GM19452 (cell line): ENCODE measurements around the gene YWHAQ.

Source experiments
- ATAC-seq: cut with Tn5 transposase; IDR thresholded peaks from one replicate; pipeline ENCODE4 v1.9.1; 2021; ENCODE audit not compliant: unreplicated experiment

YWHAQ gene

DNA sequence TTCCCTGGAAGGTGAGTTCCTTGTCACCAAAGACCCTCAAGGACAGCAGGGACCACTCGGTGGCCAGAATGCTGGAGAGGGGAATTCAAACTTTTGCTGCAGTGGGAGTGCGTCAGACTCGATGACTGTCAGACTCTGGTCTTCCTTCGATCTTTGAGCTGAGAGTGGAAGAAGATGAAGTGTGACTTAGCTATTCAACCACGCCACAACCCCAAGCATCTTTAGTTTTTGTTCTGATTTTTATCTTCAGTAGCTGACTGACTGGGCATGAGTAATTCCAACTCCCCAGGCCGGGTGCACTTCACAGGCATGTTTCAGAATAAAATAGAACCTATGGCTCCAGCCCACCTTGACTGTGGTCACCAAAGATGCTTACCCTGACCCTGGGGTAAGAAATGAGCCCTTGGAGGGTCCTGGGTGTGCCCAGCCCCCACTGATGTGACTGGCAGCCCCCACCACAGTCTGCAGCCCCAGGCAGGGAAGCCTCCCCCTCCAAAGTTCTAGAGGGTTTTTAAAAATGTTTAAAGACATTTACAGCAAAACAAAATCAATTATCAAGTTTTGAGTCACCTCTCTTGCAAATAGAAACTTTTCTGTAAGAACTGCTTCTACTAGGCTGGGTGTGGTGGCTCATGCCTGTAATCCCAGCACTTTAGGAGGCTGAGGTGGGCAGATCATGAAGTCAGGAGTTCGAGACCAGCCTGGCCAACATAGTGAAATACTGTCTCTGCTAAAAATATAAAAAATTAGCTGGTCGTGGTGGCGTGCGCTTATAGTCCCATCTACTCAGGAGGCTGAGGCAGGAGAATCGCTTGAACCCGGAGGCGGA lies 24.9 kb upstream of the YWHAQ start:
- ATAC-seq: peak; percentile 45

GRCh38 chr2:9654452-9655100 lies 23.8 kb upstream of the YWHAQ start:
- ATAC-seq: no peak

DNA sequence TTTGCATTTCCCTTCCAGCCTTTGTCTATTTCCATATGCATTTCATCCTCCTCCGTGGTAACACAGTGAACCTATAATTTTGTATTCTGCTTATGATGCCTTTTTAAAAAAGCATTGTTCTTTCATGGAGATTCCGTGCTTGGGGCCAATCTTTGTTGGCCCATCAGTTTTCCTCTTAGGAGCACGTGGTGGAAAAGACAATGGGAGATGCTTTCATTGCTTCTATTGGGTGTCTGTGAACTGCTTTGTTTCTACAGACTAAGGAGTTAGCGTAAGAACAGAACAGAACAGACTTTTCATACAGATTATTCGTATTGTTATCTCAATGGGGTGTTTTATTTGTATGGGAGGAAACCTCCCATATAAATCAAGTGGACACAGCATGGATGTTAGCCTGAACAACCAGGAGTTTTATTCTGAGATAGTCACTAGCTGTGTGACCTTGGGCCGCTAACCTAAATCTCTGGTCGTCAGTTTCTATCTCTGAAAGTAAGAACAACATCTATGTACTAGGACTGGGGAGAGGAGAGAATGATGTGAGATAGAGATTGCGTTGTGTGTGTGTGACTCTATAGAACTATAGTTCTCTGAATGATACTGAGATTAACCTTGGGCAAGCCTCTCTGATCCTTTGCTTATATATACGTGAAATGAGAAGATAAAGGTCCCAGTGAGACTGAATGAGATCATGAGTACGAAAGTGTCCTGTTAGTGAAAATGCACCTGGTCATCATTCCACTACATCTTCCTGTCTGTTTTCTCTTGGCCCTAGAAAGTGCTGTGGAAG lies 22.9 kb upstream of the YWHAQ start:
- ATAC-seq: no peak

DNA sequence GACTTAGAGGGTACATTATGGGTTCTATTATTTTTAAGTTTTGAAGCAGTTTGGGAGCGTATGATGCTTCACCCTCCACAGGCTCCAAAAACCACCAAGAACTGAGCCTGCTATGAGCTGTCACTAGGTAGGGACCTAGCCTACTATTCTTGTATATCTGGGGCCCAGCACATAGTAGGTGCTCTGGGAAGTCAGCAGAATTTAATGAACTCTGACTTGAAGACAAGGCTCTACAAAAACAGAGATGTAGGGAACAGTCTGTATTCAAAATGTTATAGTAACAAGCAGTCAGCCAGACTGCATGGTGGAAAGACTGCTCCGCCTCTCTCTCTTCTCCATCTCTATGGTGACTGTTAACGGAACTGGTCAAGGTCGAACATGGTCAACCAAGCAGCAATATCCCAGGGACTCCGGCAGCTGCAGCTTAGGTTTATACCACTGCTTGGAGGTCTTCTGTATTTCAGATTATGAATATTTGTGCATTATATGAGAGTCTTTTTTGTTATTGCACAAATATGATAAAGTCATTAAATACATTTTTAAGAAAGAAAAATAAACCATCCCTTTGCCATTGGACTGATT lies 22.2 kb upstream of the YWHAQ start:
- ATAC-seq: no peak

DNA sequence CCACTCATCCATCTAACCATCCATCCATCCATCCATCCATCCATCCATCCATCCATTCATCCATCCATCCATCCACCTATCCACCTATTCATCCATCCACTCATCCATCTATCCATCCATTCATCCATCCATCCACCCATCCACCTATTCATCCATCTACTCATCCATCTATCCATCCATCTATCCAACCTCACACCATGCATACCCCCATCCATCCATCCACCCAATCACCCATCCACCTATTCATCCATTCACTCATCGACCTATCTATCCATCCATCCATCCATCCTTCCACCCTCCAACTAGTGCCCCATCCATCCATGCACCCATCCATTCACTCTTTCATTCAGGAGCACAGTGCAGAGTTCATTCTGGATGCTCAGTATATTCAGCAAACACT lies 21.5 kb upstream of the YWHAQ start:
- ATAC-seq: no peak

- no peak for ATAC-seq
These were observed 19.5 kb upstream of the YWHAQ start for GRCh38 chr2:9650119-9650821.

- no peak for ATAC-seq
These were observed 18.5 kb upstream of the YWHAQ start for GRCh38 chr2:9649261-9649660.

DNA sequence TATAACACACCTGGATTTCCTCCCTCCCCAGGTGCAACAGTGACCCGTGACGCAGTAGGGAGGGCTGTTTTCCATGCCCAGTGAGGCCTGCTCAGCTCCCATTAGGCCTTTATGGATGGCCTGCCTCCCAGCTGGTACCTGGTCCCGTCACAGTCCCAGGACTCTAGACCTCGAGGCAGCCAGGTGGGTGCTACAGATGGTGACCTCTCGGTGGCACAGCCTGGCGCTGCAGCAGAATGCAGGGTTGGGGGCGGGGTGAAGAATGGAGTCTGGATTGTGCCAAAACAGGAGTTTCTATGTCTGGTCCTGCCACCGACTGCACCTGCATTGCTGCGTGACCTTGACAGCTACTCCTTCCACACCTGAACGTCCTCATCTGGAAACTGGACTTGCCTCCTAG lies 18.0 kb upstream of the YWHAQ start:
- ATAC-seq: no peak

GRCh38 chr2:9647884-9648283 lies 17.1 kb upstream of the YWHAQ start:
- no peak for ATAC-seq

DNA sequence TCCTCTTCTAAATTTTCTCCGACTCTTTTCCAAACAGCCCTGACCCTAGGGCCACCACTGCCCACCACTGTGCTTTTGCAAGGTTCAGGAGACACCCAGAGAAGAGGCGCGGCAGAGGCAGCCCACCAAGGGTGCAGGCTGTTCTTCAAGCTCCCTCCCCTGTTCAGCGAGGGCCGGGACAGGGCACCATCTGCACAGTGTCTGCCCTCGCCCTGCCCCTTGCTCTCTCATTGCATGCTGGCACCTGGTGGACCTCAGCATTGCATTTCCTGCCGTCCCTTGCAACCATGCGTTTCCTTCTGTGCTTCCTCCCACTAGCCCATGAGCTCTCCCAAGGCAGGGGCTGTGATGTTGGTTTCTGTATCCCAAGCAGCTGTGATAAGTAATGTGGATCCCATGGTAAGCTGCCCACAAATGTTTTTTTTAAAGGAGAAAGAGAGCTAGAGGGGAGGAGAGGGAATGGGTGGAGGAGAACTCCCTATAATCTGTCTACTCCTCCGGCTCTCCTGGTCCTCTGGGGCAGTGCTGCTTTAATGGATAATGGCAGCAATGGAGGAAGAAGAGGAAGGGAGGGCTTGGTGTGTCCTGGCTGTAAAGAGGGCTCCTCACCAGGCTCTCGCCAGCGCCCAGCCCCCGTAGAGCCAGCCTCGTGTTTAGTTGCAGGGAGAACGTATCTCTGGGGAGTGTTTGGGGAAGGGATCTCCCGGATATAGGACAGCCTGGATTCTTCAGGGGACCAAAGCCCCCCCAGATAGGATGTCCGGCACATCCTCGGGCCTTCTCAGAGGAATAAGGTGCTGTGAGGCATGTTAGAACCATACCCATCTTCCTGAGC lies 15.6 kb upstream of the YWHAQ start:
- ATAC-seq: no peak

DNA sequence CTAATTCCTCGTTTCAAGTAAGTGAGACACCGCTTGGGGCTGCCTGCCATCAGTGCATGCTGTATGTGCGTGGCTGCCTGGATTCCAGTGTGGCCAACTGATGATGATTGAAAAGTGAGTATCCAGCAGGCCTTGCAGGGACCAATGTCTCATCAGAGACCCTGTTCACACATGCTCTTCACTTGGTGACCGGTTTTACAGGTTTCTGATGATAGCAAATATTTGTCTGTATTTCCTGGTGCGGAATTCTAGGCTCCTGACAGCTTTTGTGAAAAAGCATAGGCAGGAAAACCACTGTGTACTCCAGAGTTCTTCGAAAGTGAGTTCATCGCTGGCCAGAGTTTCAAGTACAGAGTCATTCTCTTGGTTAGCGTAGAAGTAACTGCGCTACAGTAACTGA lies 13.8 kb upstream of the YWHAQ start:
- ATAC-seq: no peak

GRCh38 chr2:9644021-9644420 lies 13.2 kb upstream of the YWHAQ start:
- ATAC-seq: no peak

GRCh38 chr2:9641641-9642040 lies 10.8 kb upstream of the YWHAQ start:
- no peak for ATAC-seq

- no peak for ATAC-seq
These were observed 9.8 kb upstream of the YWHAQ start for GRCh38 chr2:9640403-9641104.

DNA sequence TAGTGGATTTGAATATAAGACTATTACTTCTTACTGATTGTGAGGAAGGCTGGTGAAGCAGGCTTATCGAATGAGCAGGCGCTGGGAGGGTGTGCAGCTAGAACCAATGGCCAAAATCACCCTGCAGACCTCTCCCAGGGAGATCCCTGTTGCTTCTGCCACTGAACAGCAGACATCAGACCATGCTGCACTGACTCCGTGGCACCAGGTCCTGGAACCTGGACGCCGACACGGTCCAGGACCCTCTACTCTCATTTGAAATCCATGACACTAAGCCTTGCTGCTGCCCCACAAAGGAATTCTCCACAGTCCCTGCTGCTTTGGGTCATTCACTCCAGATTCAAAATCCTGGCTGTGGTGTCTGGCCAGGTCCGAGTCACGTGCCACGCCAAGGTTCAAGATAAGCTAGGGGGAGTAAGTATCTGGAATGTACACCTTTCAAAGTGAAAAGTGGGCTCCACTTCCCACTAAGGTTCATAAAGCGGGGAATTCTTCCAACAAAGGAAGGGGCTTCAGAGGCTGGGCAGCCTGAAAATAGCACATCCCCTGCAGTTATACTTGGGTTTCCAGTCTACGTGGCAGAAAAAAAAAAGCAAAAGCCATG lies 9.0 kb upstream of the YWHAQ start:
- no peak for ATAC-seq

DNA sequence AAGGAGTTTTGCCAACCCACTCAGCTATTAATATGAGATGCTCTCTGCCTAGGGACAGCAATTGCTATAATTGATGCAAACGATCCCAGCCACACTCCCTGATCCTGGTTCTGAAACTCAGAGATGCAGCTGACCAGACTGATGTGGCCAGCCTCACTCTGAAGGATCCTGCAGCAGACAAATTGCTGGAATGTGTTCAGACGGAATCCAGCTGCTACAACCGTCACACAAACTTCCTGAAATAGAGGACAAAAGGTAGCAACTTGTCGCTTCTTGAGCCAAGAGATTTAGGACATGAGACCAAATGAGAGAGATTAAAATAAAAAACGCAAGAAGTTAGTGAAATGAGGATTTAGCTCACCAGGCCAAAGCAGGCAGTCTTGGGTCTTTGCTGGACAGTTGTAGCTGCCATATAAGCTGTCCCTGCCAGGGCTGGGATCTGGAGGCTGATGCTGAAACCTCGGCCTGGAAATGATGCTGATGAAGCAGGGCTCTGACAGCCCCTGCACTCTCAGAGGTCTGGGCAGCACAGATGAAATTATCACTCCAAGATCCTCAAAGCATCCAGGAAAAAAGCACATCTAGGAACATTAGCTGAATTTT lies 8.3 kb upstream of the YWHAQ start:
- ATAC-seq: no peak

DNA sequence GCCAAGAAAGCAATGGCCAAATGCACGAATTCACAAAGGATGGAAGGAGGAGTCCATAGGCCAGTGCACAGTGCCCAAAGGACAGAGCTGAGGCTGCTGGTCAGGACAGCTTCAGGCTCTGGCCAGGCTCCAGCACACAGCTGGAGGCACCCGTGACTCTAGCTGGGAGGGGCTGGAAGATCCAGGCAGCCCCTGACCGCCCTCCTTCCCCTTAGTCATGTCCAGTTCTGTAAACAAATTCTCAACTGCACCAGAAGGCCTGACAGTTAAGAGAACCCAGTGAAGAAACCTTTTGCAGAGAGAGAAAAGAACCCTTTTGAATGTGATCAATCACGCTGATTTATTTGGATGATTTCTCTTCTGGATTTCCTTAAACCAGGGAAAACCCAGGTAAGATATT lies 7.7 kb upstream of the YWHAQ start:
- ATAC-seq: no peak

GRCh38 chr2:9637330-9637729 lies 6.5 kb upstream of the YWHAQ start:
- no peak for ATAC-seq

DNA sequence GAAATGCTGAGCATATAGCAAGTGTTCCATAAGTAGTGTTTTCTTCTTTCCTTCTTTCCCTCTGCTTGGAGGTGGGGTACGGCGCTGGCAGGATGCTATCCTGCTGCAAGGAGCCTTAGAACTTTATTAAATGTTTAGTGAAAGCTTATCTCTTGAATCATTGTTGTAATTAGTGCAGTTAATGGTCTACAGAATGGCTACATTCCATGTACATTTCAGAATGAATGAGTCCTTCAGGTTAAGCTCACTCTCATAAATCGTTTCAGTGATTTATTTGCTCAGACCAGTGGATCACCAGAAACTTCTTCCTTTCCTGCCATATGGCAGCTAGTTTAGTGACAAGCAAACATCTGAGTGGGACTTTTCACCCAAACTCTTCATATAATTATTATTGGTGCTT lies 3.3 kb upstream of the YWHAQ start:
- no peak for ATAC-seq
